MM.1S (cell line): ENCODE measurements around the gene FBP1.

Experiments
- DNase-seq: peaks from one replicate; pipeline ENCODE4 v3.0.0-alpha.2; 2015
- H2AFZ ChIP-seq: fragments of 300-600 bp; sonication (generic); 2 replicates; pipeline ENCODE4 v1.6.0; 2016; ENCODE audit warnings: antibody characterized with exemption, low read length
- H3F3A ChIP-seq: fragments of 300-600 bp; sonication (generic); 2 replicates; pipeline ENCODE4 v1.6.1; 2016; ENCODE audit warnings: mild to moderate bottlenecking, antibody characterized with exemption, low read length, moderate library complexity, mixed read lengths; ENCODE audit not compliant: insufficient read depth
- H3K27ac ChIP-seq: fragments of 300-600 bp; sonication (generic); 2 replicates; pipeline ENCODE4 v1.5.1; 2016; ENCODE audit warnings: mild to moderate bottlenecking, low read length
- H3K27me3 ChIP-seq: fragments of 300-600 bp; sonication (generic); replicated peaks from 2 replicates; pipeline ENCODE4 v1.6.0; 2016; ENCODE audit warnings: low read length; ENCODE audit not compliant: insufficient read depth
- H3K36me3 ChIP-seq: fragments of 300-600 bp; sonication (generic); replicated peaks from 2 replicates; pipeline ENCODE4 v1.6.1; 2016; ENCODE audit warnings: mild to moderate bottlenecking, low read length, mixed read lengths; ENCODE audit not compliant: insufficient read depth
- H3K4me1 ChIP-seq: fragments of 300-600 bp; sonication (generic); 2 replicates; pipeline ENCODE4 v1.6.1; 2016; ENCODE audit warnings: low read length, mixed read lengths
- H3K4me2 ChIP-seq: fragments of 300-600 bp; sonication (generic); 2 replicates; pipeline ENCODE4 v1.6.0; 2016; ENCODE audit warnings: low read depth, low read length
- H3K4me3 ChIP-seq: fragments of 300-600 bp; sonication (generic); 2 replicates; pipeline ENCODE4 v1.5.1; 2016; ENCODE audit warnings: low read length, mixed read lengths
- H3K79me2 ChIP-seq: fragments of 300-600 bp; sonication (generic); 2 replicates; pipeline ENCODE4 v1.6.1; 2016; ENCODE audit warnings: mixed run types, low read length, mixed read lengths
- H3K9ac ChIP-seq: fragments of 300-600 bp; sonication (generic); 2 replicates; pipeline ENCODE4 v1.6.1; 2016; ENCODE audit warnings: low read length, mixed read lengths
- H3K9me2 ChIP-seq: fragments of 300-600 bp; sonication (generic); replicated peaks from 2 replicates; pipeline ENCODE4 v1.6.1; 2016; ENCODE audit warnings: mild to moderate bottlenecking, low read length, mixed read lengths; ENCODE audit not compliant: insufficient read depth
- H3K9me3 ChIP-seq: fragments of 300-600 bp; sonication (generic); replicated peaks from 2 replicates; pipeline ENCODE4 v1.6.1; 2016; ENCODE audit warnings: mild to moderate bottlenecking, low read length, mixed read lengths; ENCODE audit not compliant: insufficient read depth
- H4K20me1 ChIP-seq: fragments of 300-600 bp; sonication (generic); 2 replicates; pipeline ENCODE4 v1.6.1; 2016; ENCODE audit warnings: mild to moderate bottlenecking, low read length, moderate library complexity, mixed read lengths; ENCODE audit not compliant: insufficient read depth
- CTCF ChIP-seq: fragments of 300-600 bp; sonication (generic); IDR thresholded peaks from 2 replicates; pipeline ENCODE4 v1.5.1; 2016; ENCODE audit warnings: antibody characterized with exemption, low read length, mixed read lengths
- EZH2 ChIP-seq: fragments of 300-600 bp; sonication (generic); optimal IDR thresholded peaks from 2 replicates; pipeline ENCODE3; 2017; ENCODE audit warnings: low read depth, mild to moderate bottlenecking, antibody characterized with exemption, low read length, mixed read lengths
- EZH2phosphoT487 ChIP-seq: fragments of 300-600 bp; sonication (generic); IDR thresholded peaks from 2 replicates; pipeline ENCODE4 v1.6.1; 2018; ENCODE audit warnings: antibody characterized with exemption, low read length

The FBP1 gene

GRCh38 chr9:94588681-94589080, 50.6 kb downstream of the FBP1 start:
- H3K4me3 ChIP-seq, result no peak overlapping the region
- no peak overlapping the region for H3K27ac ChIP-seq
- TF ChIP-seq CTCF (no peak), EZH2 (no peak), EZH2phosphoT487 (no peak)
- H3K4me1 ChIP-seq, result 0 out of 2 replicates have a peak, but pooled peaks cover 7% of the 10 kb centered on the region
- DNase-seq, result no peak
- peaks cover 8% of the 10 kb centered on the region for H3F3A ChIP-seq
- no peaks in the 10 kb centered on the region for H3K36me3 ChIP-seq
- H3K79me2 ChIP-seq, result no peaks in the 10 kb centered on the region
- no peaks in the 10 kb centered on the region for H3K27me3 ChIP-seq
- no peak overlapping the region for H2AFZ ChIP-seq
- H3K4me2 ChIP-seq, result no peak overlapping the region
- H4K20me1 ChIP-seq, result no peaks in the 10 kb centered on the region
- no peaks in the 10 kb centered on the region for H3K9me2 ChIP-seq
- no peaks in the 10 kb centered on the region for H3K9me3 ChIP-seq
- no peak overlapping the region for H3K9ac ChIP-seq

- Histone ChIP-seq H3F3A (peaks cover 8% of the 10 kb centered on the region), H3K4me3 (peak overlapping the region; percentile 64), H3K27me3 (no peaks in the 10 kb centered on the region), H3K79me2 (no peaks in the 10 kb centered on the region), H3K4me2 (peak overlapping the region; percentile 80), H2AFZ (peak overlapping the region; percentile 96), H3K9me2 (no peaks in the 10 kb centered on the region), H3K9ac (peak overlapping the region; percentile 49), H3K36me3 (no peaks in the 10 kb centered on the region), H3K9me3 (no peaks in the 10 kb centered on the region), H3K4me1 (0 out of 2 replicates have a peak, but pooled peaks cover 7% of the 10 kb centered on the region), H4K20me1 (no peaks in the 10 kb centered on the region), H3K27ac (peak overlapping the region; percentile 72; the same call in 1 of the 2 replicates)
- peak; percentile 47 for DNase-seq
- TF ChIP-seq EZH2phosphoT487 (no peak), EZH2 (no peak), CTCF (no peak)
These were observed 52.5 kb downstream of the FBP1 start for GRCh38 chr9:94586814-94587213.

GRCh38 chr9:94586316-94586715, 53.0 kb downstream of the FBP1 start:
- no peaks in the 10 kb centered on the region for H3K9me3 ChIP-seq
- no peaks in the 10 kb centered on the region for H4K20me1 ChIP-seq
- TF ChIP-seq EZH2phosphoT487, result no peak
- TF ChIP-seq EZH2, result no peak
- TF ChIP-seq CTCF, result no peak
- H3K4me1 ChIP-seq, result 0 out of 2 replicates have a peak, but pooled peaks cover 7% of the 10 kb centered on the region
- DNase-seq, result peak; percentile 73
- peak overlapping the region; percentile 49; the same call in 1 of the 2 replicates for H3K9ac ChIP-seq
- peak overlapping the region; percentile 80 for H3K4me2 ChIP-seq
- no peaks in the 10 kb centered on the region for H3K36me3 ChIP-seq
- no peaks in the 10 kb centered on the region for H3K27me3 ChIP-seq
- peak overlapping the region; percentile 72; the same call in 1 of the 2 replicates for H3K27ac ChIP-seq
- H3K9me2 ChIP-seq, result no peaks in the 10 kb centered on the region
- peak overlapping the region; percentile 96 for H2AFZ ChIP-seq
- peak overlapping the region; percentile 64 for H3K4me3 ChIP-seq
- H3F3A ChIP-seq, result peaks cover 8% of the 10 kb centered on the region
- H3K79me2 ChIP-seq, result no peaks in the 10 kb centered on the region
